HG02970 (cell line): Measurements from ENCODE around the gene STX8.
A peak's percentile ranks its signal among the peaks of the same experiment; 100 is the strongest.

ENCODE experiments used
- ATAC-seq: cut with Tn5 transposase; IDR thresholded peaks from one replicate; pipeline ENCODE4 v1.9.1; 2021; ENCODE audit warnings: mild to moderate bottlenecking, moderate library complexity, moderate number of reproducible peaks; ENCODE audit not compliant: unreplicated experiment, low FRiP score

Gene STX8

GRCh38 chr17:9322326-9322725 lies 253.3 kb downstream of the STX8 start:
- ATAC-seq: no peak

- ATAC-seq: no peak
These were observed 253.7 kb downstream of the STX8 start for GRCh38 chr17:9321890-9322289.

GRCh38 chr17:9315360-9315759 lies 260.3 kb downstream of the STX8 start:
- no peak for ATAC-seq

- ATAC-seq: no peak
These were observed 262.3 kb downstream of the STX8 start for GRCh38 chr17:9313346-9313745.

- ATAC-seq: no peak
These were observed 266.4 kb downstream of the STX8 start for GRCh38 chr17:9309216-9309615.

- ATAC-seq: no peak
These were observed 267.6 kb downstream of the STX8 start for GRCh38 chr17:9308069-9308468.

- no peak for ATAC-seq
These were observed 268.2 kb downstream of the STX8 start for GRCh38 chr17:9307313-9307998.

GRCh38 chr17:9306086-9306485 lies 269.5 kb downstream of the STX8 start:
- no peak for ATAC-seq

GRCh38 chr17:9299695-9300094 lies 275.9 kb downstream of the STX8 start:
- ATAC-seq: no peak

GRCh38 chr17:9298776-9299295 lies 276.8 kb downstream of the STX8 start:
- ATAC-seq: no peak

- no peak for ATAC-seq
These were observed 277.5 kb downstream of the STX8 start for GRCh38 chr17:9298135-9298534.

GRCh38 chr17:9294661-9295210 lies 280.9 kb downstream of the STX8 start:
- no peak for ATAC-seq

- ATAC-seq: no peak
These were observed 283.1 kb downstream of the STX8 start for GRCh38 chr17:9292561-9292941.

- ATAC-seq: no peak
These were observed 283.6 kb downstream of the STX8 start for GRCh38 chr17:9291912-9292560.

GRCh38 chr17:9290226-9290613 lies 285.4 kb downstream of the STX8 start:
- ATAC-seq: peak; percentile 1

GRCh38 chr17:9287306-9287705 lies 288.3 kb downstream of the STX8 start:
- no peak for ATAC-seq

GRCh38 chr17:9286434-9286833 lies 289.2 kb downstream of the STX8 start:
- ATAC-seq: no peak

GRCh38 chr17:9285602-9286427 lies 289.8 kb downstream of the STX8 start:
- no peak for ATAC-seq

- no peak for ATAC-seq
These were observed 290.7 kb downstream of the STX8 start for GRCh38 chr17:9284884-9285283.

GRCh38 chr17:9283909-9284308 lies 291.7 kb downstream of the STX8 start:
- no peak for ATAC-seq

- no peak for ATAC-seq
These were observed 295.7 kb downstream of the STX8 start for GRCh38 chr17:9279893-9280292.
